GM18502 (cell line): ENCODE data around the gene HLA-E.
"Not testable (repeated sequence)": the region's sequence is repeated elsewhere in the genome, so short reads cannot be mapped to it uniquely, and the experiment has no call there.

Source experiments
- ATAC-seq: cut with Tn5 transposase; IDR thresholded peaks from one replicate; pipeline ENCODE4 v1.9.1; 2021; ENCODE audit warnings: mild to moderate bottlenecking; ENCODE audit not compliant: unreplicated experiment, poor library complexity

The HLA-E gene

GRCh38 chr6:30480536-30481156 is 8.7 kb upstream of the HLA-E start:
- ATAC-seq = no peak

- ATAC-seq = no peak
Observed at GRCh38 chr6:30481211-30481964, 7.9 kb upstream of the HLA-E start.

- peak; percentile 59 for ATAC-seq
Observed at GRCh38 chr6:30481965-30482644, 7.2 kb upstream of the HLA-E start.

GRCh38 chr6:30483677-30484279 is 5.5 kb upstream of the HLA-E start:
- ATAC-seq = no peak

GRCh38 chr6:30485236-30485635 is 4.1 kb upstream of the HLA-E start:
- ATAC-seq = no peak

- no peak for ATAC-seq
Observed at GRCh38 chr6:30487926-30488325, 1.4 kb upstream of the HLA-E start.

GRCh38 chr6:30488697-30489080 is 620 bp upstream of the HLA-E start:
- not testable (repeated sequence) for ATAC-seq

- peak; percentile 43 for ATAC-seq
Observed at GRCh38 chr6:30490026-30490876, 942 bp downstream of the HLA-E start.

- ATAC-seq = not testable (repeated sequence)
Observed at GRCh38 chr6:30491291-30491953, 2.1 kb downstream of the HLA-E start.

- ATAC-seq = no peak
Observed at GRCh38 chr6:30491991-30492952, 3.0 kb downstream of the HLA-E start.

GRCh38 chr6:30493643-30494250 is 4.4 kb downstream of the HLA-E start:
- no peak for ATAC-seq

GRCh38 chr6:30494291-30494861 is 5.1 kb downstream of the HLA-E start:
- ATAC-seq = no peak

GRCh38 chr6:30495060-30495459 is 5.8 kb downstream of the HLA-E start:
- ATAC-seq = not testable (repeated sequence)

- ATAC-seq = no peak
Observed at GRCh38 chr6:30495993-30496392, 6.7 kb downstream of the HLA-E start.

- ATAC-seq = not testable (repeated sequence)
Observed at GRCh38 chr6:30497261-30497599, 7.9 kb downstream of the HLA-E start.

- ATAC-seq = no peak
Observed at GRCh38 chr6:30497714-30498113, 8.4 kb downstream of the HLA-E start.

GRCh38 chr6:30498705-30499104 is 9.4 kb downstream of the HLA-E start:
- not testable (repeated sequence) for ATAC-seq
